Caco-2 (cell line): Measurements from ENCODE around the gene TFEC. TPM values are rescaled to one million over a fixed set of nuclear protein-coding genes. Genes with fewer than 3 reads are reported as not detected.

ENCODE experiments used
- BruUV-seq: library from RNA; stranded (reverse); fragments of 400-500 nt; replicated peaks from 2 replicates; lab custom pipeline; 2021; lab: Mats Ljungman, UMichigan
- CTCF ChIA-PET: fragments of 300-600 bp; sonication (Branson Sonifier 250); formaldehyde crosslinking; loops from one replicate; lab custom pipeline; 2022; ENCODE audit warnings: antibody characterized with exemption; lab: Charles Lee
- POLR2A ChIA-PET: fragments of 300-600 bp; sonication (Branson Sonifier 250); formaldehyde crosslinking; loops from one replicate; lab custom pipeline; 2022; ENCODE audit warnings: antibody characterized with exemption; lab: Charles Lee
- DNase-seq, 2 experiments: peaks; one replicate each; pipeline versions ENCODE4 v3.0.0 to v3.0.0-alpha.2; 2020 to 2022
- H3K27me3 ChIP-seq: replicated peaks from 2 replicates; pipeline ENCODE4 v1.6.0; 2011; ENCODE audit warnings: low read length; ENCODE audit not compliant: control insufficient read depth, insufficient read depth
- H3K36me3 ChIP-seq: 2 replicates; pipeline ENCODE4 v1.5.1; 2011; ENCODE audit warnings: low read length; ENCODE audit not compliant: control insufficient read depth, insufficient read depth
- H3K4me1 ChIP-seq: fragments of 250-450 bp; sonication (Bioruptor Pico); 2 replicates; pipeline ENCODE4 v1.5.1; 2020; ENCODE audit warnings: mild to moderate bottlenecking
- H3K4me3 ChIP-seq: 2 replicates; pipeline ENCODE4 v1.5.1; 2011; ENCODE audit warnings: low read depth, mild to moderate bottlenecking, control low read depth, low read length
- H3K9me3 ChIP-seq: fragments of 250-450 bp; sonication (Bioruptor Pico); 2 replicates; pipeline ENCODE4 v1.5.1; 2020; ENCODE audit warnings: mild to moderate bottlenecking, moderate library complexity
- H3K27ac Mint-ChIP-seq: one replicate; pipeline ENCODE4 v1.8.0; 2022; ENCODE audit warnings: mixed read lengths; ENCODE audit not compliant: unreplicated experiment
- H3K27me3 Mint-ChIP-seq: one replicate; pipeline ENCODE4 v1.8.0; 2022; ENCODE audit warnings: mixed read lengths; ENCODE audit not compliant: insufficient read depth, unreplicated experiment
- H3K36me3 Mint-ChIP-seq: one replicate; pipeline ENCODE4 v1.8.0; 2022; ENCODE audit warnings: mild to moderate bottlenecking, mixed read lengths; ENCODE audit not compliant: insufficient read depth, unreplicated experiment
- H3K4me1 Mint-ChIP-seq: one replicate; pipeline ENCODE4 v1.8.0; 2022; ENCODE audit warnings: low read depth, mixed read lengths; ENCODE audit not compliant: unreplicated experiment
- H3K4me3 Mint-ChIP-seq: one replicate; pipeline ENCODE4 v1.8.0; 2022; ENCODE audit warnings: mild to moderate bottlenecking, moderate library complexity, mixed read lengths; ENCODE audit not compliant: unreplicated experiment
- H3K9me3 Mint-ChIP-seq: one replicate; pipeline ENCODE4 v1.8.0; 2022; ENCODE audit warnings: mixed read lengths; ENCODE audit not compliant: unreplicated experiment
- CTCF ChIP-seq, 2 experiments: fragments of 200-600 bp in 1 of 2; IDR thresholded peaks; 1 replicate in 1 of 2; 2 replicates in 1 of 2; pipeline versions ENCODE4 v1.5.1 to v1.8.0; 2011 to 2022; ENCODE audit warnings: antibody characterized with exemption in 1 of 2, control low read depth in 1 of 2, inconsistent platforms in 1 of 2, low read depth in 1 of 2, low read length in 1 of 2, mild to moderate bottlenecking in 1 of 2, moderate library complexity in 1 of 2; ENCODE audit not compliant: insufficient read depth in 1 of 2, severe bottlenecking in 1 of 2, unreplicated experiment in 1 of 2
- intact Hi-C: fragments of 100-400 bp; cut with micrococcal nuclease; formaldehyde crosslinking; loops from one replicate; pipeline ENCODE4 v1.10.0; 2022; ENCODE audit not compliant: unreplicated experiment
- total RNA-seq: library from RNA; stranded (reverse); gene quantifications from 2 replicates; pipeline ENCODE4 v1.2.3, GENCODE V29; 2022

TFEC gene
- total RNA-seq, 1 experiment from 2014 or later, result 45.1 TPM

- Mint-ChIP-seq H3K9me3 (peaks cover 10% of the 10 kb centered on the region), H3K4me1 (peaks cover 48% of the 10 kb centered on the region), H3K4me3 (no peak overlapping the region), H3K27me3 (no peaks in the 10 kb centered on the region), H3K27ac (peak overlapping the region; percentile 45), H3K36me3 (no peaks in the 10 kb centered on the region)
- no peak for TF ChIP-seq CTCF (IDR thresholded peaks at IDR 0.05; ENCODE audit: insufficient read depth in 1 of 2, low read depth in 1 of 2, low read length in 1 of 2, severe bottlenecking in 1 of 2, unreplicated experiment in 1 of 2)
- H3K36me3 ChIP-seq, result no peaks in the 10 kb centered on the region
- H3K9me3 ChIP-seq, result 0 out of 2 replicates have a peak, but pooled peaks cover under 1% of the 10 kb centered on the region
- intact Hi-C loops, result loop anchor here (10.0 kb wide), 1 partner anchor 1693 kb away; no protein-coding TSS in a partner anchor
- CTCF ChIA-PET, result no interaction called here
- DNase-seq, result no peak
- BruUV-seq, result no TSS peak
- H3K27me3 ChIP-seq, result no peaks in the 10 kb centered on the region
- no peak overlapping the region for H3K4me3 ChIP-seq
- POLR2A ChIA-PET, result no interaction called here
- H3K4me1 ChIP-seq, result peaks cover 84% of the 10 kb centered on the region
Observed at GRCh38 chr7:115971506-115971905, 59.1 kb downstream of the TFEC start.

GRCh38 chr7:115968596-115968995 is 62.0 kb downstream of the TFEC start:
- Mint-ChIP-seq H3K27me3 (no peaks in the 10 kb centered on the region), H3K4me1 (peaks cover 47% of the 10 kb centered on the region), H3K27ac (peak overlapping the region; percentile 78), H3K9me3 (peaks cover 10% of the 10 kb centered on the region), H3K36me3 (no peaks in the 10 kb centered on the region), H3K4me3 (peak overlapping the region; percentile 69)
- intact Hi-C loops, result loop anchor here (2.0 to 10.0 kb wide), 4 partner anchors 44 to 836 kb away; partner anchors contain the start of gene TES
- Histone ChIP-seq H3K36me3 (no peaks in the 10 kb centered on the region), H3K27me3 (no peaks in the 10 kb centered on the region), H3K4me1 (peaks cover 84% of the 10 kb centered on the region), H3K9me3 (peaks cover under 1% of the 10 kb centered on the region; the same call in 1 of the 2 replicates), H3K4me3 (no peak overlapping the region)
- TF ChIP-seq CTCF (IDR thresholded peaks at IDR 0.05; ENCODE audit: insufficient read depth in 1 of 2, low read depth in 1 of 2, low read length in 1 of 2, severe bottlenecking in 1 of 2, unreplicated experiment in 1 of 2), result no peak
- DNase-seq, result peak in 1 of 2 experiments; percentile 16
- BruUV-seq, result no TSS peak
- POLR2A ChIA-PET, result no interaction called here
- CTCF ChIA-PET, result no interaction called here

- Mint-ChIP-seq H3K27me3 (no peaks in the 10 kb centered on the region), H3K4me3 (peak overlapping the region; percentile 69), H3K9me3 (peaks cover 10% of the 10 kb centered on the region), H3K36me3 (no peaks in the 10 kb centered on the region), H3K4me1 (peaks cover 45% of the 10 kb centered on the region), H3K27ac (peak overlapping the region; percentile 58)
- Histone ChIP-seq H3K4me3 (peak overlapping the region; percentile 39), H3K27me3 (no peaks in the 10 kb centered on the region), H3K4me1 (peaks cover 86% of the 10 kb centered on the region), H3K9me3 (peaks cover 5% of the 10 kb centered on the region; the same call in 1 of the 2 replicates), H3K36me3 (no peaks in the 10 kb centered on the region)
- no TSS peak for BruUV-seq
- peak in 1 of 2 experiments; percentile 55 for DNase-seq
- CTCF ChIA-PET, result no interaction called here
- POLR2A ChIA-PET, result no interaction called here
- intact Hi-C loops, result loop anchor here (2.0 to 10.0 kb wide), 4 partner anchors 43 to 837 kb away; partner anchors contain the start of gene TES
- no peak for TF ChIP-seq CTCF (IDR thresholded peaks at IDR 0.05; ENCODE audit: insufficient read depth in 1 of 2, low read depth in 1 of 2, low read length in 1 of 2, severe bottlenecking in 1 of 2, unreplicated experiment in 1 of 2)
Observed at GRCh38 chr7:115968171-115968570, 62.4 kb downstream of the TFEC start.
